WTC11 (cell line): ENCODE measurements around the gene ABCA1. TPM values are rescaled to one million over a fixed set of nuclear protein-coding genes. Genes with fewer than 3 reads are reported as not detected.

Source experiments
- ATAC-seq: fragments of 200-7000 bp; cut with Tn5 transposase; 2 replicates; pipeline ENCODE4 v1.10.0; 2021; ENCODE audit warnings: mild to moderate bottlenecking, moderate library complexity
- CTCF ChIA-PET: fragments of 300-600 bp; sonication (Branson Sonifier 250); formaldehyde crosslinking; loops from one replicate; lab custom pipeline; 2021; ENCODE audit warnings: antibody characterized with exemption; lab: Charles Lee
- POLR2A ChIA-PET: fragments of 350-600 bp; sonication (Branson Sonifier 250); formaldehyde crosslinking; loops from one replicate; lab custom pipeline; 2021; ENCODE audit warnings: antibody characterized with exemption; lab: Charles Lee
- DNase-seq: peaks from one replicate; pipeline ENCODE4 v3.0.0; 2021; ENCODE audit warnings: low spot score
- H3K27ac Mint-ChIP-seq: 2 replicates; pipeline ENCODE4 v1.8.0; 2021; ENCODE audit warnings: mixed read lengths
- H3K27me3 Mint-ChIP-seq: 2 replicates; pipeline ENCODE4 v1.8.0; 2021; ENCODE audit warnings: low read depth, mild to moderate bottlenecking, moderate library complexity, mixed read lengths
- H3K36me3 Mint-ChIP-seq: 2 replicates; pipeline ENCODE4 v1.8.0; 2021; ENCODE audit warnings: mixed read lengths
- H3K4me1 Mint-ChIP-seq: 2 replicates; pipeline ENCODE4 v1.8.0; 2022; ENCODE audit warnings: mixed read lengths
- H3K4me3 Mint-ChIP-seq: 2 replicates; pipeline ENCODE4 v1.8.0; 2021; ENCODE audit warnings: mild to moderate bottlenecking, moderate library complexity, mixed read lengths
- H3K9me3 Mint-ChIP-seq: 2 replicates; pipeline ENCODE4 v1.8.0; 2021; ENCODE audit warnings: mixed read lengths
- ARID4B ChIP-seq: sonication (generic); formaldehyde crosslinking; IDR thresholded peaks from 2 replicates; pipeline ENCODE4 v1.8.0; 2023; ENCODE audit warnings: missing genetic modification reagents, mild to moderate bottlenecking, borderline replicate concordance
- ATF1 ChIP-seq: sonication (generic); formaldehyde crosslinking; IDR thresholded peaks from 2 replicates; pipeline ENCODE4 v1.8.1; 2023; ENCODE audit warnings: mild to moderate bottlenecking, moderate library complexity, missing genetic modification reagents
- ATF3 ChIP-seq: sonication (generic); formaldehyde crosslinking; conservative IDR thresholded peaks from 2 replicates; pipeline ENCODE4 v1.8.1; 2022; ENCODE audit warnings: mild to moderate bottlenecking, missing genetic modification reagents
- CDX4 ChIP-seq: fragments of 250-450 bp; sonication (Bioruptor Pico); IDR thresholded peaks from 2 replicates; pipeline ENCODE4 v1.9.0; 2021; ENCODE audit warnings: moderate library complexity, mild to moderate bottlenecking, inconsistent platforms, borderline replicate concordance
- ESRRA ChIP-seq: sonication (generic); formaldehyde crosslinking; IDR thresholded peaks from 2 replicates; pipeline ENCODE4 v1.8.1; 2022; ENCODE audit warnings: mild to moderate bottlenecking, missing genetic modification reagents, borderline replicate concordance
- ETV6 ChIP-seq: sonication (generic); formaldehyde crosslinking; IDR thresholded peaks from 2 replicates; pipeline ENCODE4 v1.8.1; 2022; ENCODE audit warnings: mild to moderate bottlenecking, missing genetic modification reagents
- FOXP1 ChIP-seq: sonication (generic); formaldehyde crosslinking; IDR thresholded peaks from 2 replicates; pipeline ENCODE4 v1.8.0; 2022; ENCODE audit warnings: missing genetic modification reagents, mild to moderate bottlenecking, moderate library complexity, borderline replicate concordance
- GRHL2 ChIP-seq: fragments of 250-450 bp; sonication (Bioruptor Pico); IDR thresholded peaks from 2 replicates; pipeline ENCODE4 v1.8.0; 2022; ENCODE audit warnings: mild to moderate bottlenecking, moderate library complexity; ENCODE audit not compliant: insufficient replicate concordance, severe bottlenecking
- IRF1 ChIP-seq: sonication (generic); formaldehyde crosslinking; IDR thresholded peaks from 2 replicates; pipeline ENCODE4 v1.8.0; 2023; ENCODE audit warnings: missing genetic modification reagents
- JUN ChIP-seq: sonication (generic); formaldehyde crosslinking; IDR thresholded peaks from 2 replicates; pipeline ENCODE4 v1.8.0; 2023; ENCODE audit warnings: mild to moderate bottlenecking, missing genetic modification reagents
- MXD4 ChIP-seq: fragments of 250-450 bp; sonication (Bioruptor Pico); IDR thresholded peaks from 2 replicates; pipeline ENCODE4 v1.8.0; 2021; ENCODE audit warnings: mild to moderate bottlenecking, moderate library complexity, borderline replicate concordance
- MYBL2 ChIP-seq: sonication (generic); formaldehyde crosslinking; IDR thresholded peaks from 2 replicates; pipeline ENCODE4 v1.8.1; 2023; ENCODE audit warnings: mild to moderate bottlenecking, moderate library complexity, missing genetic modification reagents
- USF1 ChIP-seq: sonication (generic); formaldehyde crosslinking; IDR thresholded peaks from 2 replicates; pipeline ENCODE4 v1.8.0; 2022; ENCODE audit warnings: mild to moderate bottlenecking, missing genetic modification reagents
- ZNF138 ChIP-seq: sonication (generic); formaldehyde crosslinking; conservative IDR thresholded peaks from 2 replicates; pipeline ENCODE4 v1.8.1; 2022; ENCODE audit warnings: mild to moderate bottlenecking, moderate library complexity, missing genetic modification reagents
- ZNF263 ChIP-seq: sonication (generic); formaldehyde crosslinking; IDR thresholded peaks from 2 replicates; pipeline ENCODE4 v1.8.1; 2022; ENCODE audit warnings: low read depth, mild to moderate bottlenecking, moderate library complexity, missing genetic modification reagents
- ZNF416 ChIP-seq: fragments of 250-450 bp; sonication (Bioruptor Pico); IDR thresholded peaks from 2 replicates; pipeline ENCODE4 v1.9.0; 2021; ENCODE audit warnings: mild to moderate bottlenecking, inconsistent platforms
- ZNF423 ChIP-seq: fragments of 250-450 bp; sonication (Bioruptor Pico); IDR thresholded peaks from 2 replicates; pipeline ENCODE4 v2.1.2; 2022; ENCODE audit warnings: mild to moderate bottlenecking, moderate library complexity
- total RNA-seq: library from RNA; stranded (reverse); gene quantifications from 3 replicates; pipeline ENCODE4 v1.2.3, GENCODE V29; 2021

Gene ABCA1
- total RNA-seq, 1 experiment from 2014 or later = 7.8 TPM

- Mint-ChIP-seq H3K9me3 (no peaks in the 10 kb centered on the region), H3K4me1 (peaks cover 22% of the 10 kb centered on the region), H3K36me3 (no peaks in the 10 kb centered on the region), H3K4me3 (no peak overlapping the region), H3K27ac (no peak overlapping the region), H3K27me3 (no peaks in the 10 kb centered on the region)
- ATAC-seq (no peak), DNase-seq (no peak)
- no peak for TF ChIP-seq ZNF138 (CRISPR knock-in tag)
- TF ChIP-seq JUN = no peak
- no peak for TF ChIP-seq MYBL2 (CRISPR knock-in tag)
- TF ChIP-seq ZNF263 (CRISPR knock-in tag) = no peak
- no peak for TF ChIP-seq MXD4 (CRISPR knock-in tag)
- TF ChIP-seq USF1 (CRISPR knock-in tag) = no peak
- TF ChIP-seq ESRRA (CRISPR knock-in tag) = no peak
- TF ChIP-seq IRF1 (CRISPR knock-in tag) = no peak
- TF ChIP-seq CDX4 = no peak
- TF ChIP-seq ARID4B (CRISPR knock-in tag) = no peak
- no peak for TF ChIP-seq GRHL2 (CRISPR knock-in tag)
- TF ChIP-seq ATF3 (CRISPR knock-in tag) = no peak
- no peak for TF ChIP-seq ATF1 (CRISPR knock-in tag)
- TF ChIP-seq ETV6 (CRISPR knock-in tag) = no peak
- CTCF ChIA-PET = interaction anchor here (0.9 to 1.4 kb wide), 2 partner anchors 17 to 42 kb away, joined by 3 to 6 read pairs; no protein-coding TSS in a partner anchor
- POLR2A ChIA-PET = interaction anchor here (0.6 kb wide), 1 partner anchor 9 kb away, joined by 7 read pairs; no protein-coding TSS in a partner anchor
Observed at GRCh38 chr9:104905153-104905901, 22.6 kb downstream of the ABCA1 start.

GRCh38 chr9:104903609-104904008, 24.3 kb downstream of the ABCA1 start:
- Mint-ChIP-seq H3K27me3 (no peaks in the 10 kb centered on the region), H3K27ac (no peak overlapping the region), H3K9me3 (no peaks in the 10 kb centered on the region), H3K4me1 (peaks cover 25% of the 10 kb centered on the region), H3K36me3 (no peaks in the 10 kb centered on the region), H3K4me3 (no peak overlapping the region)
- TF ChIP-seq ZNF416 (CRISPR knock-in tag) = no peak
- peak; percentile 68 for TF ChIP-seq ZNF423
- TF ChIP-seq FOXP1 (CRISPR knock-in tag) = no peak
- ATAC-seq = no peak; the same call in 1 of the 2 replicates
- ChIA-PET CTCF (interaction anchor here (1.3 to 1.7 kb wide), 2 partner anchors 23 to 41 kb away, joined by 6 read pairs; no protein-coding TSS in a partner anchor), POLR2A (interaction anchor here (1.4 kb wide), 1 partner anchor 341 kb away, joined by 8 read pairs; the partner anchor contains the start of gene SLC44A1)
- no peak for DNase-seq
